Gastrocnemius medialis (tissue), 4 donors: ENCODE measurements around the gene APOH.

Experiments
- POLR2A ChIP-seq, 2 donors: fragments of 450-650 bp; IDR thresholded peaks; one replicate each; pipeline ENCODE4 v1.6.1; 2017; ENCODE audit warnings: antibody characterized with exemption in 2 of 2, mild to moderate bottlenecking in 2 of 2, moderate library complexity in 2 of 2
- TF ChIP-seq, protein P1 (sequence below), 5 experiments: fragments of 450-650 bp in 3 of 5; fragments of 200-600 bp in 2 of 5; sonication (generic) in 2 of 5; IDR thresholded peaks in 4 of 5; conservative IDR thresholded peaks in 1 of 5; 1 replicate in 4 of 5; 2 replicates in 1 of 5; pipeline ENCODE4 v1.5.1; 2016 to 2019; ENCODE audit warnings: antibody characterized with exemption in 5 of 5, mild to moderate bottlenecking in 3 of 5, moderate library complexity in 3 of 5

DNA sequence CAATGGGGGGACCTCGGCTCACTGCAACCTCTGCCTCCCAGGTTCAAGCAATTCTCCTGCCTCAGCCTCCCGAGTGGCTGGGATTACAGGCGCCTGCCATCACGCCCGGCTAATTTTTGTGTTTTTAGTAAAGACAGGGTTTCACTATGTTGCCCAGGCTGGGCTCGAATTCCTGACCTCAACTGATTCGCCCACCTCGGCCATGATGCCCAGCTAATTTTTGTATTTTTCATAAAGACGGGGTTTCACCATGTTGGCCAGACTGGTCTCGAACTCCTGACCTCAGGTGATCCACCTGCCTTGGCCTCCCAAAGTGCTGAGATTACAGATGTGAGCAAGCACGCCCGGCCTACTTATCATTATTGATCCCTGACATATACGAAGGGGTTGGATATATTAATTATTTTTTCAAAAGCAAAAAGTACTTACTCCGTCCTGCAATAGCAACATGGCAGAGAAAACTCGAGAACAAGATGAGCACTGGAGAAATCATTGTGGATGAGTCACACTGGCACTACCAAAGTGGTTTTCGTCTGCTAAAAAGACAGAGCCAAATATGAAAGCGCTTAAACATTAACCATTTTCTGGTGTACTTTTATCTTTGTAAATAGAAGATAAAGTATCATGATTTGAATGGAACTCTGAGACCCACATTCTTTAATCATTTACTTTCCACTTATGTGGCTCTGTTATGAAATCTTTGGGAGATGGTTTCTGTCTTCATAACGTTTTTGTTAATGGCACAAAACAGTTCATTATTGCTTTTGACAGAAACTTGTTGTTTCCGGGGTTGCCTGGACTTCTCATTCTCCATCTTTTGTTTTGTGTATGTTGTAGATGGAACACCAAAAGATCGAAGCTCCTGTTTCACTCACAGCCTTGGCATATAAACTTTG is at the start of gene APOH:
- TF ChIP-seq, protein P1, sequence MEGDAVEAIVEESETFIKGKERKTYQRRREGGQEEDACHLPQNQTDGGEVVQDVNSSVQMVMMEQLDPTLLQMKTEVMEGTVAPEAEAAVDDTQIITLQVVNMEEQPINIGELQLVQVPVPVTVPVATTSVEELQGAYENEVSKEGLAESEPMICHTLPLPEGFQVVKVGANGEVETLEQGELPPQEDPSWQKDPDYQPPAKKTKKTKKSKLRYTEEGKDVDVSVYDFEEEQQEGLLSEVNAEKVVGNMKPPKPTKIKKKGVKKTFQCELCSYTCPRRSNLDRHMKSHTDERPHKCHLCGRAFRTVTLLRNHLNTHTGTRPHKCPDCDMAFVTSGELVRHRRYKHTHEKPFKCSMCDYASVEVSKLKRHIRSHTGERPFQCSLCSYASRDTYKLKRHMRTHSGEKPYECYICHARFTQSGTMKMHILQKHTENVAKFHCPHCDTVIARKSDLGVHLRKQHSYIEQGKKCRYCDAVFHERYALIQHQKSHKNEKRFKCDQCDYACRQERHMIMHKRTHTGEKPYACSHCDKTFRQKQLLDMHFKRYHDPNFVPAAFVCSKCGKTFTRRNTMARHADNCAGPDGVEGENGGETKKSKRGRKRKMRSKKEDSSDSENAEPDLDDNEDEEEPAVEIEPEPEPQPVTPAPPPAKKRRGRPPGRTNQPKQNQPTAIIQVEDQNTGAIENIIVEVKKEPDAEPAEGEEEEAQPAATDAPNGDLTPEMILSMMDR (IDR thresholded peaks at IDR 0.05 in 4 of 5, conservative IDR thresholded peaks at IDR 0.05 in 1 of 5): no peak
- TF ChIP-seq POLR2A (IDR thresholded peaks at IDR 0.05): no peak
